ENCODE data around the gene ACAD9. TPM values are rescaled to one million over a fixed set of nuclear protein-coding genes. Genes with fewer than 3 reads are reported as not detected.

ACAD9 gene
- total RNA-seq (2022; extraction: Qiagen RNA extraction): 22.8 to 28.9 TPM (median 24.2 TPM) in 5 replicates

DNA sequence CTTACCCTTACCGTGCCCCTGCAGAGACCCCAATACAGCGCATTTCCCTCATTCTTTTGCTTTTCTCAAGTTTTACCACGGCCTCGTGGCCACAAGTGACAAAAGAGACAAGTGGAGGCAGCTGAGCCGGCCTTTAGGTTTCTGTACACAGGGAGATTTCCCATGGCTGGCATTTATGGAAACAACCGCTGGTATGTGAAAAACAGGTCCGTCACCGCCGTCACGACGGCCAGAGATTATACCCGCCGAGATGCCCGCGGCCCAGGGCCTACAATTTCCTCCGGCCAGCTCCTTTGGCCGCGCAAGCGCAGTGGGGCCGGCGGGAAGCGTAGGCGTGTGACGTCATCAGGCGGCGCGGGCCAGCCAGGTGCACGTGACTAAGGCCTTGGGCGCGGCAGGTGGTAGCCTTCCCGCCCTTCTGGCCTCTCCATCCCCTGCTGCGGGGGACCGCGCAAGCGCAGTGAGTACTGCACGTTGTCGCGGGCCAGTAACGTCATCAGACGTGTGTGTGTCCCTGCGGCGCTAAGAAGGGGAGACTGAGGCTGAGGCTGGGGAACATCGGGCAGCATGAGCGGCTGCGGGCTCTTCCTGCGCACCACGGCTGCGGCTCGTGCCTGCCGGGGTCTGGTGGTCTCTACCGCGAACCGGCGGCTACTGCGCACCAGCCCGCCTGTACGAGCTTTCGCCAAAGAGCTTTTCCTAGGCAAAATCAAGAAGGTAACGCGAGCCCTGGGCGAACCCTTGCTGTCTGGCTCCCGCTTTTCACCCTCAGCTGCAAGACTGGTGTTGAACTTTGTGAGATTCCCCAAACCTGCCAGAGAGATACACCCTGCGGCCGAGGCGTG lies at the start of gene ACAD9:
Gene ACAD9, plus strand, starts transcription at position 496 of the 845 bp plus-strand sequence. Its CDS starts 72 bp downstream, at position 568.

Other genes with a start within 250 kb of the ACAD9 start
- 157 to 190 TPM (median 163 TPM) in 5 replicates for gene RPN1, start 228.8 kb upstream of the ACAD9 start, total RNA-seq (2022; extraction: Qiagen RNA extraction)
- gene RAB7A, start 153.4 kb upstream of the ACAD9 start, total RNA-seq (2022; extraction: Qiagen RNA extraction): 168 to 178 TPM (median 177 TPM) in 5 replicates
- gene CFAP92, start 114.5 kb downstream of the ACAD9 start, total RNA-seq (2022; extraction: Qiagen RNA extraction): not detected in 5 replicates
- gene EFCC1, start 121.7 kb downstream of the ACAD9 start, total RNA-seq (2022; extraction: Qiagen RNA extraction): 0.03 TPM in 1 of 5 replicates, not detected in the others
- gene GP9, start 181.2 kb downstream of the ACAD9 start, total RNA-seq (2022; extraction: Qiagen RNA extraction): not detected in 5 replicates
- gene RAB43, start 242.2 kb downstream of the ACAD9 start, total RNA-seq (2022; extraction: Qiagen RNA extraction): 3.2 to 5.8 TPM (median 4.4 TPM) in 5 replicates